ENCODE data around the gene C11orf16. TPM values are rescaled to one million over a fixed set of nuclear protein-coding genes. Genes with fewer than 3 reads are reported as not detected.
A peak's percentile ranks its signal among the peaks of the same experiment; 100 is the strongest.

Gene C11orf16
- total and polyA plus RNA-seq, 9 of the 15 experiments (the other 6 are each of a cell fraction or from before 2014, with no cell fraction given), result not detected

DNA sequence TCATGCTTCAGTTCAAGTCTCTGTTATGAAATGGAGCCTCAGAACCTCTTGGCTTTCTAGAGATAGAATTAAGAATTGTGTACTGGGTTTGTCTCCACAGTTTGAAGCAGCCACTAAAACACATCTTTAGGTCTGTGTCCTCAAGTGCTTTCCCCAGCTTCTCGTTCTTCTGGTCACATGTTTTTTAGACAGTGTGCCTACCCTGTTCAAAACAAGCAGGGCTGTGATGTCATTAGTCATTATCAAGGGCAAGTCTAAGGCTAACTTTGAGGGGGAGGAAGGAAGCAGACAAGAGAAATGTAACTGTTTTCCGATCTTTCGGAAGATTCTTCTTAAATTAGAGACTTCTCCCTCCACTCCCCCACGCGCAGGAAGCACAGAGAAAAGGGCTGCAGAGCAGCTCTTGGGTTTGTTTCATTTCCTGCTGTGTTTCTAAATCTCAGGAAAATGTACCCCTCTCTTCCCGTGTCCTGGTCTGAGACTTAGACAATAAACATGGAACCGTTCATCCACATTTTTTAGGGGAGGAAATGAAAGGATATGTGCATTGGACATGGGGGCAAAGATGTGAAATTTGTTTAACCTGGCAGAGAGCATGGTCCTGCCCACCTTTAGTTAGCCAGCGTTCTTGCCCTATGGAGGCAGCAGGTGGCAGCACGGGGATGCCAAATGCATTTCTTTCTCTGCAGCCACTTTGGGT is 18.6 kb downstream of the C11orf16 start (continued):
- TF ChIP-seq ARID4B (CRISPR knock-in tag; IDR thresholded peaks at IDR 0.05) (no peak), HIVEP1 (CRISPR knock-in tag; IDR thresholded peaks at IDR 0.05) (no peak), SUPT5H (IDR thresholded peaks at IDR 0.05) (no peak), SMARCE1 (IDR thresholded peaks at IDR 0.05) (0 out of 2 replicates have a peak, but pooled peaks have one; percentile 39), NFIC (IDR thresholded peaks at IDR 0.05) (no peak), CXXC5 (CRISPR knock-in tag; IDR thresholded peaks at IDR 0.05) (0 out of 2 replicates have a peak, but pooled peaks have one; percentile 21), CHAMP1 (IDR thresholded peaks at IDR 0.05) (no peak), THAP12 (CRISPR knock-in tag; IDR thresholded peaks at IDR 0.05) (no peak), NCOA6 (IDR thresholded peaks at IDR 0.05) (no peak), HDAC1 (IDR thresholded peaks at IDR 0.05) (0 out of 4 replicates have a peak, but pooled peaks of 1 of the 2 experiments have one; percentile 20)
- TF ChIP-seq, protein P1, sequence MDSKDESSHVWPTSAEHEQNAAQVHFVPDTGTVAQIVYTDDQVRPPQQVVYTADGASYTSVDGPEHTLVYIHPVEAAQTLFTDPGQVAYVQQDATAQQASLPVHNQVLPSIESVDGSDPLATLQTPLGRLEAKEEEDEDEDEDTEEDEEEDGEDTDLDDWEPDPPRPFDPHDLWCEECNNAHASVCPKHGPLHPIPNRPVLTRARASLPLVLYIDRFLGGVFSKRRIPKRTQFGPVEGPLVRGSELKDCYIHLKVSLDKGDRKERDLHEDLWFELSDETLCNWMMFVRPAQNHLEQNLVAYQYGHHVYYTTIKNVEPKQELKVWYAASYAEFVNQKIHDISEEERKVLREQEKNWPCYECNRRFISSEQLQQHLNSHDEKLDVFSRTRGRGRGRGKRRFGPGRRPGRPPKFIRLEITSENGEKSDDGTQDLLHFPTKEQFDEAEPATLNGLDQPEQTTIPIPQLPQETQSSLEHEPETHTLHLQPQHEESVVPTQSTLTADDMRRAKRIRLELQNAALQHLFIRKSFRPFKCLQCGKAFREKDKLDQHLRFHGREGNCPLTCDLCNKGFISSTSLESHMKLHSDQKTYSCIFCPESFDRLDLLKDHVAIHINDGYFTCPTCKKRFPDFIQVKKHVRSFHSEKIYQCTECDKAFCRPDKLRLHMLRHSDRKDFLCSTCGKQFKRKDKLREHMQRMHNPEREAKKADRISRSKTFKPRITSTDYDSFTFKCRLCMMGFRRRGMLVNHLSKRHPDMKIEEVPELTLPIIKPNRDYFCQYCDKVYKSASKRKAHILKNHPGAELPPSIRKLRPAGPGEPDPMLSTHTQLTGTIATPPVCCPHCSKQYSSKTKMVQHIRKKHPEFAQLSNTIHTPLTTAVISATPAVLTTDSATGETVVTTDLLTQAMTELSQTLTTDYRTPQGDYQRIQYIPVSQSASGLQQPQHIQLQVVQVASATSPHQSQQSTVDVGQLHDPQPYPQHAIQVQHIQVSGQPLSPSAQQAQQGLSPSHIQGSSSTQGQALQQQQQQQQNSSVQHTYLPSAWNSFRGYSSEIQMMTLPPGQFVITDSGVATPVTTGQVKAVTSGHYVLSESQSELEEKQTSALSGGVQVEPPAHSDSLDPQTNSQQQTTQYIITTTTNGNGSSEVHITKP (IDR thresholded peaks at IDR 0.05; ENCODE audit: partially characterized antibody), result peak; percentile 97

All from K562 (cell line).